ENCODE results near the gene UFD1.

The UFD1 gene, protein sequence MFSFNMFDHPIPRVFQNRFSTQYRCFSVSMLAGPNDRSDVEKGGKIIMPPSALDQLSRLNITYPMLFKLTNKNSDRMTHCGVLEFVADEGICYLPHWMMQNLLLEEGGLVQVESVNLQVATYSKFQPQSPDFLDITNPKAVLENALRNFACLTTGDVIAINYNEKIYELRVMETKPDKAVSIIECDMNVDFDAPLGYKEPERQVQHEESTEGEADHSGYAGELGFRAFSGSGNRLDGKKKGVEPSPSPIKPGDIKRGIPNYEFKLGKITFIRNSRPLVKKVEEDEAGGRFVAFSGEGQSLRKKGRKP

GRCh38 chr22:19478901-19479354, at the start of gene UFD1:
Gene UFD1, minus strand, starts transcription at chr22:19479193. Its CDS starts 108 bp downstream, at chr22:19479085.
- Histone ChIP-seq H3K27me3 (ENCODE audit: insufficient read depth, low read length) (no peaks in the 10 kb centered on the region), H2AFZ (ENCODE audit: low read length, unreplicated experiment) (peak within 1 kb of the TSS; percentile 35), H3K36me3 (ENCODE audit: insufficient read depth, low read length) (no peaks in the 10 kb centered on the region), H3K27ac (ENCODE audit: low read depth, low read length) (peak within 1 kb of the TSS; percentile 93), H3K79me2 (ENCODE audit: control insufficient read depth, insufficient read depth, low read length, unreplicated experiment) (peaks cover 53% of the 10 kb centered on the region), H3K4me3 (ENCODE audit: low read depth, low read length) (peak within 1 kb of the TSS; percentile 97), H3K4me1 (ENCODE audit: control insufficient read depth, insufficient read depth, low read length, unreplicated experiment) (peaks cover 33% of the 10 kb centered on the region)

DNA sequence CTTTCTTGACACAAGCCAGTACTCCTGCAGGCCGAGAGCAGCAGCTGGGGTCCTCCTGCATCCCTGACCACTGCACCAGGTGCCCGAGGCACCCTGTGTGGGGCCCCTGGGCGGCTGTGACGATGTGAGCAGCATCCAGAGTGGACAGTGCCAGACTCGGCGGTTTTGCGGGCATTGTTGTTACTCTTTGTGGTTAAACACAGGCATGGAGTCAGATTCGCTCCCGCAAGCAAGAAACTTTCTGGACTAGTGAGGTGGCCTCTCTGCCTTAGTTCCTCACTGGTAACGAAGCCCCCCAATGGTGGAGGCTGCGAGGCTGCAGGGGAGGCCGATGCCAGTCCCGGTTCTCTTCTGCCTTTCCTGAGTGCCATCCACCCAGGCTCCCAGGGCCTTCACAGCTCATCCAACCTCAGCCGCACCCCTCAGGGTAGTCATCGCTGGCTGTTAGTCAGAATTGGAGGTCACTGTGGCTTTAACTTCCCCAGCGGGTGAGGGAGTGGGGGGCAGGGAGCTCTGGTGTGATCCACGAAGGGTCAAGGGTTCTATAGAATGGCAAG, 48.9 kb upstream of the UFD1 start:
- Histone ChIP-seq H3K27me3 (ENCODE audit: insufficient read depth, low read length) (peaks cover 10% of the 10 kb centered on the region; the same call in 1 of the 2 replicates), H3K4me3 (ENCODE audit: low read depth, low read length) (no peak overlapping the region), H2AFZ (ENCODE audit: low read length, unreplicated experiment) (no peak overlapping the region), H3K27ac (ENCODE audit: low read depth, low read length) (no peak overlapping the region), H3K79me2 (ENCODE audit: control insufficient read depth, insufficient read depth, low read length, unreplicated experiment) (no peaks in the 10 kb centered on the region), H3K36me3 (ENCODE audit: insufficient read depth, low read length) (no peaks in the 10 kb centered on the region), H3K4me1 (ENCODE audit: control insufficient read depth, insufficient read depth, low read length, unreplicated experiment) (no peaks in the 10 kb centered on the region)

GRCh38 chr22:19527321-19527721, 48.3 kb upstream of the UFD1 start:
- Histone ChIP-seq H3K79me2 (ENCODE audit: control insufficient read depth, insufficient read depth, low read length, unreplicated experiment) (no peaks in the 10 kb centered on the region), H3K27me3 (ENCODE audit: insufficient read depth, low read length) (peaks cover 10% of the 10 kb centered on the region; the same call in 1 of the 2 replicates), H3K4me3 (ENCODE audit: low read depth, low read length) (no peak overlapping the region), H3K36me3 (ENCODE audit: insufficient read depth, low read length) (no peaks in the 10 kb centered on the region), H2AFZ (ENCODE audit: low read length, unreplicated experiment) (no peak overlapping the region), H3K27ac (ENCODE audit: low read depth, low read length) (no peak overlapping the region), H3K4me1 (ENCODE audit: control insufficient read depth, insufficient read depth, low read length, unreplicated experiment) (no peaks in the 10 kb centered on the region)

DNA sequence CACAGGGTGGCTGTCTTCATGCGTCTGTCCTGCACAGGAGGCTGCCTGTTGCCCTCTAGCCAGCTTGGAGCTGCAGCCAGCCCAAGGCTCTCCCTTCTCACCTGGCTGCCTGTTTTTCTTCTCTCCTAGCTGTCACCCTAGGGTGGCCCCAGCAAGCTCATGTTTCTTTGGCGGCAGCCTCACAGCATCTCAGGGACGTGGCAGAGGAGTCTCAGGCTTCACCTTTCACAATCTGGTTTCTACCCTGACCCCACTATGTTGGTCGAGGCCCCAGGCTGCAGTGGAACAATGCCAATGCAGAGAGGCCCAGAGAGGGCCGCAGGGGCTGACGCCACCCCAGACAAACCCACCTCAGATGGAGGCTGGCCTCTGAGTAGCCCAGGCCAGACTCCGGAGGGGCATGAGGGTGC, 47.7 kb upstream of the UFD1 start:
- Histone ChIP-seq H3K4me3 (ENCODE audit: low read depth, low read length) (no peak overlapping the region), H3K79me2 (ENCODE audit: control insufficient read depth, insufficient read depth, low read length, unreplicated experiment) (no peaks in the 10 kb centered on the region), H3K27ac (ENCODE audit: low read depth, low read length) (no peak overlapping the region), H3K36me3 (ENCODE audit: insufficient read depth, low read length) (no peaks in the 10 kb centered on the region), H2AFZ (ENCODE audit: low read length, unreplicated experiment) (no peak overlapping the region), H3K4me1 (ENCODE audit: control insufficient read depth, insufficient read depth, low read length, unreplicated experiment) (no peaks in the 10 kb centered on the region), H3K27me3 (ENCODE audit: insufficient read depth, low read length) (peaks cover 10% of the 10 kb centered on the region; the same call in 1 of the 2 replicates)

DNA sequence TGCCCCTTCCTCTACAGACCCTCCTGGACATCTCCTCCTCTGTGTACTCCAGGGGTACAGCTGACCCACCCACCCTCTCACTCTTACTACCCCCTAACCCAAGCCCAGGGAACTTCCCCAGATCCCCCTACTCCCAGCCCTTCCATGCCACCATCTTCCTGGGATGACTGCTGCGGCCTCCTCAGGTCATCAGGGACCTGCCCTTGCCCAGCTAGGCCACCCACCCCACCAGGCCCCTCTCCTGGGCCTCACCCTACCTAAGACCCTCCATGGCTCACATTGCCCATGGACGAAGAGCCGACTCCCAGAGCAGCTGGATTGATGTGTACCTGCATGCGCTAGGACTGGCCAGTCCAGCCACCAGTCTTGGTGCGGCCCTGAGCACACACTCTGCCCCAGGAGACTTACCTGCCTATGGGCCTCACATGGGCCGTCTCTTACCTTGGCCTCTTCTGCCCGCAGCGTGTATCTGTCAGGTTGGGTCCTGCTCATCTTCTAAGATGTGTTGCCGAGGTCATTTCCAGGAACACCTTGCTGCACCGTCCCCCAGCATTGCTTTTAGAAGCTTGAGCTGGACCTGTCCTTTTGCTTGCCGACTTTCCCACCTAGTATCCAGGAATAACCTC, 47.2 kb upstream of the UFD1 start:
- Histone ChIP-seq H2AFZ (ENCODE audit: low read length, unreplicated experiment) (no peak overlapping the region), H3K36me3 (ENCODE audit: insufficient read depth, low read length) (no peaks in the 10 kb centered on the region), H3K4me3 (ENCODE audit: low read depth, low read length) (no peak overlapping the region), H3K4me1 (ENCODE audit: control insufficient read depth, insufficient read depth, low read length, unreplicated experiment) (no peaks in the 10 kb centered on the region), H3K79me2 (ENCODE audit: control insufficient read depth, insufficient read depth, low read length, unreplicated experiment) (no peaks in the 10 kb centered on the region), H3K27ac (ENCODE audit: low read depth, low read length) (no peak overlapping the region), H3K27me3 (ENCODE audit: insufficient read depth, low read length) (peaks cover 10% of the 10 kb centered on the region; the same call in 1 of the 2 replicates)

DNA sequence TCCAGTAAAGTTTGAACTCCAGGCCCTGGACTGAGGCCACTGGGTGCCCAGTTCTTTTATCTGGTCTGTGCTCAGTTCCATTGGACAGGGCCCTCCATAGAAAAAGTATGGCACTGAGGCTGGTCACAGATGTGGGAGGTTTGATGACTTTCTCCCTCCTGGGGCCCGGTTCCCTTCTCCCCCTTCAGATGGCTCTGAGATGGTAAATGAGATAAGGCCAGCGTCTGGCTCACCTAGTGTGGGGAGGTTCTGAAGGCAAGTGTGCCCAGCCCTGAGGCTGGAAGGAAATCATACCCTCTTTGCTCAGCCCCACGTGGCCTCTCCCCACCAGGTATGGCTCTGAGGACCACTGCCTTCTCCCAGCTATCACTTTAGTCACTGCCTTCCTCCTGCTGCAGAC, 46.7 kb upstream of the UFD1 start:
- Histone ChIP-seq H3K4me1 (ENCODE audit: control insufficient read depth, insufficient read depth, low read length, unreplicated experiment) (no peaks in the 10 kb centered on the region), H3K36me3 (ENCODE audit: insufficient read depth, low read length) (no peaks in the 10 kb centered on the region), H3K27ac (ENCODE audit: low read depth, low read length) (no peak overlapping the region), H3K4me3 (ENCODE audit: low read depth, low read length) (no peak overlapping the region), H2AFZ (ENCODE audit: low read length, unreplicated experiment) (no peak overlapping the region), H3K27me3 (ENCODE audit: insufficient read depth, low read length) (peaks cover 10% of the 10 kb centered on the region; the same call in 1 of the 2 replicates), H3K79me2 (ENCODE audit: control insufficient read depth, insufficient read depth, low read length, unreplicated experiment) (no peaks in the 10 kb centered on the region)

- Histone ChIP-seq H3K79me2 (ENCODE audit: control insufficient read depth, insufficient read depth, low read length, unreplicated experiment) (no peaks in the 10 kb centered on the region), H3K27me3 (ENCODE audit: insufficient read depth, low read length) (peaks cover 10% of the 10 kb centered on the region; the same call in 1 of the 2 replicates), H3K27ac (ENCODE audit: low read depth, low read length) (no peak overlapping the region), H3K4me3 (ENCODE audit: low read depth, low read length) (no peak overlapping the region), H3K36me3 (ENCODE audit: insufficient read depth, low read length) (no peaks in the 10 kb centered on the region), H3K4me1 (ENCODE audit: control insufficient read depth, insufficient read depth, low read length, unreplicated experiment) (no peaks in the 10 kb centered on the region), H2AFZ (ENCODE audit: low read length, unreplicated experiment) (no peak overlapping the region)
Measured at GRCh38 chr22:19525116-19525660, 46.2 kb upstream of the UFD1 start.

- H2AFZ ChIP-seq (ENCODE audit: low read length, unreplicated experiment): no peak within 1 kb of the TSS
- no peak within 1 kb of the TSS for H3K27ac ChIP-seq (ENCODE audit: low read depth, low read length)
- peak within 1 kb of the TSS; percentile 50 for H3K4me3 ChIP-seq (ENCODE audit: low read depth, low read length)
- H3K4me1 ChIP-seq (ENCODE audit: control insufficient read depth, insufficient read depth, low read length, unreplicated experiment): no peaks in the 10 kb centered on the region
- H3K27me3 ChIP-seq (ENCODE audit: insufficient read depth, low read length): peaks cover 10% of the 10 kb centered on the region; the same call in 1 of the 2 replicates
- H3K79me2 ChIP-seq (ENCODE audit: control insufficient read depth, insufficient read depth, low read length, unreplicated experiment): no peaks in the 10 kb centered on the region
- no peaks in the 10 kb centered on the region for H3K36me3 ChIP-seq (ENCODE audit: insufficient read depth, low read length)
Measured at GRCh38 chr22:19524170-19525115, 45.5 kb upstream of the UFD1 start, which contains the start of gene CLDN5. Gene CLDN5, minus strand, starts transcription at chr22:19524410. Its CDS starts 155 bp downstream, at chr22:19524255.

- Histone ChIP-seq H3K36me3 (ENCODE audit: insufficient read depth, low read length) (no peaks in the 10 kb centered on the region), H3K79me2 (ENCODE audit: control insufficient read depth, insufficient read depth, low read length, unreplicated experiment) (no peaks in the 10 kb centered on the region), H2AFZ (ENCODE audit: low read length, unreplicated experiment) (no peak overlapping the region), H3K27ac (ENCODE audit: low read depth, low read length) (no peak overlapping the region), H3K4me3 (ENCODE audit: low read depth, low read length) (peak overlapping the region; percentile 50), H3K4me1 (ENCODE audit: control insufficient read depth, insufficient read depth, low read length, unreplicated experiment) (no peaks in the 10 kb centered on the region), H3K27me3 (ENCODE audit: insufficient read depth, low read length) (peaks cover 10% of the 10 kb centered on the region; the same call in 1 of the 2 replicates)
Measured at GRCh38 chr22:19523240-19524169, 44.5 kb upstream of the UFD1 start.
